Forelimb muscle (tissue), 1 donor: ENCODE measurements around the gene C9. TPM values are rescaled to one million over a fixed set of nuclear protein-coding genes. Genes with fewer than 3 reads are reported as not detected.
"Not testable (repeated sequence)": the region's sequence is repeated elsewhere in the genome, so short reads cannot be mapped to it uniquely, and the experiment has no call there.

Source experiments
- DNase-seq: peaks from one replicate; pipeline ENCODE4 v3.0.0-alpha.2; 2013; ENCODE audit warnings: low read depth
- polyA plus RNA-seq: library from polyadenylated mRNA; unstranded; fragments of 120-200 nt; gene quantifications from one replicate; pipeline ENCODE4 v1.2.1, GENCODE V29; 2013; ENCODE audit not compliant: insufficient read length

The C9 gene
- polyA plus RNA-seq, 1 donor: 0.22 TPM

- DNase-seq: no peak
Observed at GRCh38 chr5:39328731-39329130, 35.6 kb downstream of the C9 start.

- no peak for DNase-seq
Observed at GRCh38 chr5:39323542-39323941, 40.8 kb downstream of the C9 start.

GRCh38 chr5:39319395-39319794 lies 44.9 kb downstream of the C9 start:
- no peak for DNase-seq

- DNase-seq: not testable (repeated sequence)
Observed at GRCh38 chr5:39316464-39316863, 47.8 kb downstream of the C9 start.

GRCh38 chr5:39315995-39316394 lies 48.3 kb downstream of the C9 start:
- no peak for DNase-seq

- DNase-seq: no peak
Observed at GRCh38 chr5:39314591-39314990, 49.7 kb downstream of the C9 start.

- DNase-seq: no peak
Observed at GRCh38 chr5:39309534-39309933, 54.8 kb downstream of the C9 start.

GRCh38 chr5:39302472-39302871 lies 61.8 kb downstream of the C9 start:
- DNase-seq: no peak

GRCh38 chr5:39301406-39301805 lies 62.9 kb downstream of the C9 start:
- no peak for DNase-seq

- no peak for DNase-seq
Observed at GRCh38 chr5:39299962-39300361, 64.3 kb downstream of the C9 start.

- no peak for DNase-seq
Observed at GRCh38 chr5:39294736-39295135, 69.6 kb downstream of the C9 start.

GRCh38 chr5:39284552-39284951 lies 79.7 kb downstream of the C9 start:
- no peak for DNase-seq

- peak; percentile 29 for DNase-seq
Observed at GRCh38 chr5:39283231-39283818, 81.0 kb downstream of the C9 start.

- DNase-seq: no peak
Observed at GRCh38 chr5:39282561-39282960, 81.7 kb downstream of the C9 start.

- not testable (repeated sequence) for DNase-seq
Observed at GRCh38 chr5:39275865-39276264, 88.4 kb downstream of the C9 start.

- DNase-seq: no peak
Observed at GRCh38 chr5:39274398-39275085, 89.8 kb downstream of the C9 start.

GRCh38 chr5:39273314-39273954 lies 90.9 kb downstream of the C9 start:
- no peak for DNase-seq

- not testable (repeated sequence) for DNase-seq
Observed at GRCh38 chr5:39272869-39273231, 91.4 kb downstream of the C9 start.

GRCh38 chr5:39270225-39270848 lies 94.0 kb downstream of the C9 start:
- DNase-seq: no peak

- DNase-seq: no peak
Observed at GRCh38 chr5:39267186-39267585, 97.1 kb downstream of the C9 start.

- no peak for DNase-seq
Observed at GRCh38 chr5:39266442-39266841, 97.9 kb downstream of the C9 start.

GRCh38 chr5:39264528-39264927 lies 99.8 kb downstream of the C9 start:
- DNase-seq: no peak

- DNase-seq: no peak
Observed at GRCh38 chr5:39262981-39263380, 101.3 kb downstream of the C9 start.
